A549 (cell line): ENCODE data around the gene AMIGO3. TPM values are rescaled to one million over a fixed set of nuclear protein-coding genes. Genes with fewer than 3 reads are reported as not detected.
"Not testable (repeated sequence)": the region's sequence is repeated elsewhere in the genome, so short reads cannot be mapped to it uniquely, and the experiment has no call there.

Experiments used
- ATAC-seq, 2 experiments: fragments of 200-7000 bp in 1 of 2; fragments of >200 bp in 1 of 2; cut with Nextera tagmentation in 1 of 2; cut with Tn5 transposase in 1 of 2; 3 replicates each; pipeline versions ENCODE4 v1.8.0 to v1.9.1; 2018 to 2020; ENCODE audit warnings: mild to moderate bottlenecking in 1 of 2, moderate library complexity in 1 of 2
- CTCF ChIA-PET: fragments of 300-600 bp; sonication (Branson Sonifier 250); formaldehyde crosslinking; extraction: SDS; loops from one replicate; lab custom pipeline; 2021; ENCODE audit warnings: antibody characterized with exemption, inconsistent platforms; lab: Yijun Ruan, JAX
- POLR2A ChIA-PET: fragments of 350-600 bp; formaldehyde crosslinking; extraction: SDS; loops from one replicate; lab custom pipeline; 2021; ENCODE audit warnings: antibody characterized with exemption, inconsistent platforms; lab: Yijun Ruan, JAX
- DNase-seq, 2 experiments: peaks; one replicate each; pipeline versions ENCODE4 v3.0.0 to v3.0.0-alpha.2; 2011 to 2016; ENCODE audit warnings: low read depth in 1 of 2, low spot score in 1 of 2
- FAIRE-seq: peaks from 2 replicates; lab custom pipeline; 2011; peaks lifted over from hg19 to GRCh38; lab: Jason Lieb, UNC
- H3K27ac ChIP-seq, 2 experiments: fragments of >200 bp; sonication (Bioruptor Twin); formaldehyde crosslinking; 3 replicates each; pipeline ENCODE4 v1.5.1; 2016 to 2017
- H3K4me1 ChIP-seq: fragments of >200 bp; sonication (Bioruptor Twin); formaldehyde crosslinking; 3 replicates; pipeline ENCODE4 v1.6.1; 2016
- H3K4me2 ChIP-seq: fragments of >200 bp; sonication (Bioruptor Twin); formaldehyde crosslinking; 3 replicates; pipeline ENCODE4 v1.6.1; 2016
- H3K4me3 ChIP-seq: fragments of >200 bp; sonication (Bioruptor Twin); formaldehyde crosslinking; 3 replicates; pipeline ENCODE4 v1.5.1; 2016
- H3K9me3 ChIP-seq: fragments of >200 bp; sonication (Bioruptor Twin); formaldehyde crosslinking; 3 replicates; pipeline ENCODE4 v1.6.1; 2016
- ATOH8 ChIP-seq: fragments of 250-450 bp; sonication (Bioruptor Pico); IDR thresholded peaks from 2 replicates; pipeline ENCODE4 v1.5.0; 2020; ENCODE audit warnings: low read depth, mild to moderate bottlenecking, moderate library complexity
- CBX2 ChIP-seq: fragments of 200-600 bp; sonication (generic); IDR thresholded peaks from 2 replicates; pipeline ENCODE4 v1.6.1; 2016; ENCODE audit warnings: low read depth, mild to moderate bottlenecking, borderline replicate concordance
- ESRRA ChIP-seq: fragments of 150-350 bp; IDR thresholded peaks from 2 replicates; pipeline ENCODE4 v1.6.1; 2014; ENCODE audit warnings: mild to moderate bottlenecking, low read length, borderline replicate concordance
- FOSB ChIP-seq: fragments of 250-450 bp; sonication (Bioruptor Pico); IDR thresholded peaks from 2 replicates; pipeline ENCODE4 v1.5.0; 2020; ENCODE audit warnings: mild to moderate bottlenecking, moderate library complexity
- FOSL2 ChIP-seq, 2 experiments: fragments of 450-650 bp in 1 of 2; fragments of >200 bp in 1 of 2; sonication (Bioruptor Twin) in 1 of 2; formaldehyde crosslinking; IDR thresholded peaks; 2 replicates each; pipeline versions ENCODE4 v1.5.0 to v1.6.1; 2016 to 2020; ENCODE audit warnings: mild to moderate bottlenecking in 1 of 2, moderate library complexity in 1 of 2
- HEYL ChIP-seq: fragments of 250-450 bp; sonication (Bioruptor Pico); IDR thresholded peaks from 2 replicates; pipeline ENCODE4 v1.8.0; 2021; ENCODE audit warnings: mild to moderate bottlenecking, moderate library complexity
- HOXB13 ChIP-seq: fragments of 250-450 bp; sonication (Bioruptor Pico); IDR thresholded peaks from 2 replicates; pipeline ENCODE4 v1.5.0; 2020; ENCODE audit warnings: low read depth, mild to moderate bottlenecking, moderate library complexity
- JUNB ChIP-seq: fragments of >200 bp; sonication (Bioruptor Twin); formaldehyde crosslinking; IDR thresholded peaks from 2 replicates; pipeline ENCODE4 v1.6.1; 2016
- KDM1A ChIP-seq: fragments of 200-600 bp; sonication (generic); IDR thresholded peaks from 2 replicates; pipeline ENCODE4 v1.6.1; 2016; ENCODE audit warnings: low read depth, mild to moderate bottlenecking
- MAX ChIP-seq: IDR thresholded peaks from 2 replicates; pipeline ENCODE4 v1.6.1; 2012
- MYC ChIP-seq: IDR thresholded peaks from 2 replicates; pipeline ENCODE4 v1.6.1; 2012; ENCODE audit warnings: mild to moderate bottlenecking, inconsistent platforms, low read length, improper control_type of control experiment, borderline replicate concordance
- NPAS2 ChIP-seq: fragments of 250-450 bp; sonication (Bioruptor Pico); IDR thresholded peaks from 2 replicates; pipeline ENCODE4 v1.8.0; 2022; ENCODE audit warnings: mild to moderate bottlenecking, moderate library complexity, borderline replicate concordance
- NR3C1 ChIP-seq: fragments of >200 bp; sonication (Bioruptor Twin); formaldehyde crosslinking; IDR thresholded peaks from 3 replicates; pipeline ENCODE4 v1.6.1; 2017
- PHF8 ChIP-seq: fragments of 200-600 bp; sonication (generic); IDR thresholded peaks from 2 replicates; pipeline ENCODE4 v1.6.1; 2016; ENCODE audit warnings: low read depth, mild to moderate bottlenecking, antibody characterized with exemption, moderate library complexity, borderline replicate concordance
- POLR2AphosphoS2 ChIP-seq: conservative IDR thresholded peaks from 2 replicates; pipeline ENCODE4 v1.6.1; 2012; ENCODE audit warnings: low read length, improper control_type of control experiment, inconsistent platforms
- RARB ChIP-seq: fragments of 250-450 bp; sonication (Bioruptor Pico); IDR thresholded peaks from 2 replicates; pipeline ENCODE4 v1.8.0; 2021; ENCODE audit warnings: mild to moderate bottlenecking, moderate library complexity
- SMC3 ChIP-seq: fragments of >200 bp; sonication (Bioruptor Twin); formaldehyde crosslinking; IDR thresholded peaks from 3 replicates; pipeline ENCODE4 v1.6.1; 2018; ENCODE audit warnings: inconsistent platforms
- TFCP2L1 ChIP-seq: fragments of 250-450 bp; sonication (Bioruptor Pico); IDR thresholded peaks from 2 replicates; pipeline ENCODE4 v1.5.0; 2021; ENCODE audit warnings: mild to moderate bottlenecking
- ZFP36 ChIP-seq: fragments of 450-650 bp; IDR thresholded peaks from 2 replicates; pipeline ENCODE4 v1.6.1; 2014; ENCODE audit warnings: borderline replicate concordance; ENCODE audit not compliant: partially characterized antibody
- whole genome bisulfite sequencing: methylation state at CpG from one replicate; pipeline ENCODE4 v1.1.6; 2017; ENCODE audit errors: missing lambda C conversion rate; 5-methylcytosine and 5-hydroxymethylcytosine counted together
- polyA plus RNA-seq, 4 experiments: library from polyadenylated mRNA; depleted of rRNA in 3 of 4; stranded (reverse); fragments of >200 nt; fragmentation: RNase III in 1 of 4; extraction: RNeasy Plus Mini Kit Qiagen cat#74134 plus additional on column Dnase treatment in 1 of 4; gene quantifications; 2 replicates in 3 of 4; 3 replicates in 1 of 4; pipeline ENCODE4 v1.2.3, GENCODE V29; 2011 to 2017

AMIGO3 gene
- polyA plus RNA-seq, 2 of the 4 experiments (the other 2 are of a cell fraction), result 0.03 TPM; not detected in 1

- H3K4me1 ChIP-seq, POLR2A ChIA-PET, H3K4me3 ChIP-seq, CTCF ChIA-PET, H3K27ac ChIP-seq, FAIRE-seq, ATAC-seq, H3K9me3 ChIP-seq, DNase-seq, H3K4me2 ChIP-seq: not testable (repeated sequence)
- 98% methylated on average over 6 of the region's 12 CpGs for whole genome bisulfite sequencing
Measured at GRCh38 chr3:49687424-49687795, 32.1 kb downstream of the AMIGO3 start.

- ATAC-seq, result peak in 1 of 2 experiments; percentile 5; a peak in 2 of 6 replicates
- FAIRE-seq, result not testable (repeated sequence)
- 71% methylated on average over 27 of the region's 44 CpGs for WGBS
Measured at GRCh38 chr3:49686769-49687423, 32.6 kb downstream of the AMIGO3 start.

GRCh38 chr3:49686346-49686745 is 33.1 kb downstream of the AMIGO3 start:
- POLR2A ChIA-PET, ATAC-seq, CTCF ChIA-PET, H3K27ac ChIP-seq, H3K4me1 ChIP-seq, H3K4me2 ChIP-seq, H3K4me3 ChIP-seq, FAIRE-seq, H3K9me3 ChIP-seq, DNase-seq: not testable (repeated sequence)
- WGBS, result 87% methylated on average over 17 of the region's 29 CpGs

More at GRCh38 chr3:49686769-49687423, 32.6 kb downstream of the AMIGO3 start:
- POLR2A ChIA-PET, H3K9me3 ChIP-seq, DNase-seq, H3K4me1 ChIP-seq, CTCF ChIA-PET, H3K27ac ChIP-seq, H3K4me3 ChIP-seq: not testable (repeated sequence)
- 0 out of 3 replicates have a peak overlapping the region, but pooled peaks have one; percentile 6 for H3K4me2 ChIP-seq

- FAIRE-seq, POLR2A ChIA-PET, ATAC-seq, H3K4me3 ChIP-seq, H3K4me1 ChIP-seq, CTCF ChIA-PET, H3K27ac ChIP-seq, DNase-seq, H3K4me2 ChIP-seq, H3K9me3 ChIP-seq: not testable (repeated sequence)
- WGBS, result 99% methylated on average over 13 of the region's 36 CpGs
Measured at GRCh38 chr3:49685846-49686245, 33.6 kb downstream of the AMIGO3 start.

GRCh38 chr3:49685103-49685502 is 34.4 kb downstream of the AMIGO3 start:
- H3K4me1 ChIP-seq, POLR2A ChIA-PET, H3K4me3 ChIP-seq, H3K27ac ChIP-seq, FAIRE-seq, H3K9me3 ChIP-seq, DNase-seq, CTCF ChIA-PET, H3K4me2 ChIP-seq, ATAC-seq: not testable (repeated sequence)
- 98% methylated on average over 9 of the region's 10 CpGs for WGBS

- FAIRE-seq, H3K27ac ChIP-seq, H3K4me2 ChIP-seq, DNase-seq, H3K4me1 ChIP-seq, H3K9me3 ChIP-seq, POLR2A ChIA-PET, CTCF ChIA-PET, H3K4me3 ChIP-seq: not testable (repeated sequence)
- WGBS, result 60% methylated on average over 1 of the region's 2 CpGs
- ATAC-seq, result 0 out of 6 replicates have a peak, but pooled peaks of 1 of the 2 experiments have one; percentile 13
Measured at GRCh38 chr3:49684453-49684852, 35.0 kb downstream of the AMIGO3 start.

- ATAC-seq (no peak), FAIRE-seq (no peak), DNase-seq (no peak)
- no peaks in the 10 kb centered on the region for H3K4me1 ChIP-seq
- ChIA-PET CTCF (interaction anchor here (1.4 to 2.1 kb wide), 2 partner anchors 12 to 144 kb away, joined by 6 to 10 read pairs; no protein-coding TSS in a partner anchor), POLR2A (no interaction called here)
- no peak overlapping the region for H3K4me2 ChIP-seq
- H3K9me3 ChIP-seq, result no peaks in the 10 kb centered on the region
- H3K27ac ChIP-seq, result no peak overlapping the region
- whole genome bisulfite sequencing, result 100% methylated on average over 5 of the region's 6 CpGs
- H3K4me3 ChIP-seq, result no peak overlapping the region
- no peak for TF ChIP-seq FOSB (CRISPR knock-in tag)
- TF ChIP-seq SMC3, result no peak
- TF ChIP-seq HEYL (CRISPR knock-in tag), result no peak
- no peak for TF ChIP-seq JUNB
- TF ChIP-seq ATOH8 (CRISPR knock-in tag), result no peak
- TF ChIP-seq RARB (CRISPR knock-in tag), result no peak
- no peak for TF ChIP-seq ZFP36
- TF ChIP-seq KDM1A, result no peak
- no peak for TF ChIP-seq CBX2
- TF ChIP-seq PHF8, result no peak
- no peak for TF ChIP-seq MYC
- TF ChIP-seq FOSL2 (IDR thresholded peaks at IDR 0.05), result no peak
- no peak for TF ChIP-seq FOSL2 (CRISPR knock-in tag; IDR thresholded peaks at IDR 0.05)
- TF ChIP-seq POLR2AphosphoS2, result no peak
- no peak for TF ChIP-seq ESRRA
- no peak for TF ChIP-seq NR3C1
- TF ChIP-seq TFCP2L1 (CRISPR knock-in tag), result no peak
- TF ChIP-seq HOXB13 (CRISPR knock-in tag), result no peak
- TF ChIP-seq MAX, result no peak
- TF ChIP-seq NPAS2 (CRISPR knock-in tag), result no peak
Measured at GRCh38 chr3:49683162-49683561, 36.3 kb downstream of the AMIGO3 start.
